WTC11 (cell line): ENCODE measurements around the gene DGKG.

Source experiments
- ATF2 ChIP-seq: sonication (generic); formaldehyde crosslinking; IDR thresholded peaks from 2 replicates; pipeline ENCODE4 v1.8.1; 2022; ENCODE audit warnings: low read depth, missing genetic modification reagents, borderline replicate concordance
- CTCF ChIP-seq: fragments of 200-600 bp; IDR thresholded peaks from 2 replicates; pipeline ENCODE4 v1.8.0; 2022; ENCODE audit warnings: antibody characterized with exemption
- HMGXB4 ChIP-seq: sonication (generic); formaldehyde crosslinking; IDR thresholded peaks from 2 replicates; pipeline ENCODE4 v1.8.1; 2023; ENCODE audit warnings: mild to moderate bottlenecking, moderate library complexity, missing genetic modification reagents
- IRF1 ChIP-seq: sonication (generic); formaldehyde crosslinking; IDR thresholded peaks from 2 replicates; pipeline ENCODE4 v1.8.0; 2023; ENCODE audit warnings: missing genetic modification reagents
- NFE2L1 ChIP-seq: sonication (generic); formaldehyde crosslinking; IDR thresholded peaks from 2 replicates; pipeline ENCODE4 v1.8.1; 2023; ENCODE audit warnings: missing genetic modification reagents
- NR2C2 ChIP-seq: sonication (generic); formaldehyde crosslinking; IDR thresholded peaks from 2 replicates; pipeline ENCODE4 v1.8.0; 2022; ENCODE audit warnings: mild to moderate bottlenecking, missing genetic modification reagents
- ZNF121 ChIP-seq: sonication (generic); formaldehyde crosslinking; IDR thresholded peaks from 2 replicates; pipeline ENCODE4 v1.8.0; 2023; ENCODE audit warnings: missing genetic modification reagents

GRCh38 chr3:186189492-186189891 lies 172.5 kb downstream of the DGKG start:
- TF ChIP-seq CTCF (no peak), IRF1 (CRISPR knock-in tag) (no peak), HMGXB4 (CRISPR knock-in tag) (no peak), NFE2L1 (CRISPR knock-in tag) (no peak), NR2C2 (CRISPR knock-in tag) (no peak), ATF2 (no peak), ZNF121 (no peak)
